ENCODE data around the gene KLHL41.

- no peak for TF ChIP-seq CTCF (optimal IDR thresholded peaks at IDR 0.05 in 1 of 3, IDR thresholded peaks at IDR 0.05 in 1 of 3, conservative IDR thresholded peaks at IDR 0.05 in 1 of 3; ENCODE audit: extremely low read depth in 1 of 3, insufficient read depth in 2 of 3, low read length in 3 of 3)
- TF ChIP-seq EZH2 (IDR thresholded peaks at IDR 0.05; ENCODE audit: low read length) = no peak
Observed at GRCh38 chr2:169540146-169540545, 30.6 kb downstream of the KLHL41 start.
